HG02759 (cell line): ENCODE measurements around the gene BET1L.

ENCODE experiments used
- ATAC-seq: cut with Tn5 transposase; IDR thresholded peaks from one replicate; pipeline ENCODE4 v1.9.1; 2021; ENCODE audit warnings: mild to moderate bottlenecking, moderate library complexity; ENCODE audit not compliant: unreplicated experiment

BET1L gene

GRCh38 chr11:210803-211180, 3.6 kb upstream of the BET1L start:
- ATAC-seq: no peak

- no peak for ATAC-seq
Observed at GRCh38 chr11:210122-210802, 3.1 kb upstream of the BET1L start.

GRCh38 chr11:209275-210121, 2.3 kb upstream of the BET1L start:
- no peak for ATAC-seq

GRCh38 chr11:208917-209260, 1.7 kb upstream of the BET1L start:
- peak; percentile 1 for ATAC-seq

GRCh38 chr11:208181-208916, 1.1 kb upstream of the BET1L start:
- peak; percentile 50 for ATAC-seq

GRCh38 chr11:207863-208180, 623 bp upstream of the BET1L start:
- no peak for ATAC-seq

GRCh38 chr11:206526-207207, 532 bp downstream of the BET1L start:
- no peak for ATAC-seq

GRCh38 chr11:206002-206384, 1.2 kb downstream of the BET1L start:
- ATAC-seq: no peak

GRCh38 chr11:205221-206001, 1.8 kb downstream of the BET1L start:
- ATAC-seq: no peak

- no peak for ATAC-seq
Observed at GRCh38 chr11:204587-205109, 2.6 kb downstream of the BET1L start.

- ATAC-seq: no peak
Observed at GRCh38 chr11:203945-204586, 3.1 kb downstream of the BET1L start.

- ATAC-seq: no peak
Observed at GRCh38 chr11:203056-203944, 3.9 kb downstream of the BET1L start.

GRCh38 chr11:202490-202889, 4.7 kb downstream of the BET1L start:
- no peak for ATAC-seq

GRCh38 chr11:201966-202365, 5.2 kb downstream of the BET1L start:
- no peak for ATAC-seq

- ATAC-seq: no peak
Observed at GRCh38 chr11:200224-201003, 6.8 kb downstream of the BET1L start.

- no peak for ATAC-seq
Observed at GRCh38 chr11:199782-200181, 7.4 kb downstream of the BET1L start.

GRCh38 chr11:199004-199581, 8.1 kb downstream of the BET1L start:
- no peak for ATAC-seq
